ENCODE measurements around the gene ST3GAL4. TPM values are rescaled to one million over a fixed set of nuclear protein-coding genes. Genes with fewer than 3 reads are reported as not detected.
"Not testable (repeated sequence)": the region's sequence is repeated elsewhere in the genome, so short reads cannot be mapped to it uniquely, and the experiment has no call there.

ST3GAL4 gene
- total and polyA plus RNA-seq, 8 donors = 30.2 to 38.8 (median 34.6) TPM

GRCh38 chr11:126385991-126386728 is 30.7 kb downstream of the ST3GAL4 start:
- peak in 1 of 4 donors; percentile 46 for DNase-seq
- Histone ChIP-seq H3K27me3 (no peaks in the 10 kb centered on the region), H3K27ac (peak overlapping the region in 1 of 2 donors; percentile 80), H3K9me3 (no peaks in the 10 kb centered on the region), H3K36me3 (no peaks in the 10 kb centered on the region), H3K4me3 (no peak overlapping the region), H3K4me1 (peaks cover 0 to 32% of the 10 kb centered on the region in 2 donors)
- intact Hi-C loops (cut with DNase I) = no loop called here
- TF ChIP-seq CTCF (IDR thresholded peaks at IDR 0.05) = no peak
- no peak for ATAC-seq

- H3K9me3 ChIP-seq; H3K27me3 ChIP-seq; H3K36me3 ChIP-seq; H3K4me3 ChIP-seq; intact Hi-C loops (cut with DNase I): not testable (repeated sequence)
- DNase-seq = peak in 1 of 4 donors; percentile 53
- Histone ChIP-seq H3K4me1 (peaks cover 0 to 37% of the 10 kb centered on the region in 2 donors), H3K27ac (peak overlapping the region in 1 of 2 donors; percentile 80)
- ATAC-seq = peak; percentile 65
Observed at GRCh38 chr11:126386729-126387071, 31.2 kb downstream of the ST3GAL4 start.

GRCh38 chr11:126387857-126388256 is 32.4 kb downstream of the ST3GAL4 start:
- peak overlapping the region in 1 of 2 donors; percentile 80 for H3K27ac ChIP-seq
- DNase-seq = no peak
- no peak for TF ChIP-seq CTCF (IDR thresholded peaks at IDR 0.05)
- peaks cover 5 to 48% of the 10 kb centered on the region in 2 donors for H3K4me1 ChIP-seq
- intact Hi-C loops (cut with DNase I) = no loop called here
- no peaks in the 10 kb centered on the region for H3K36me3 ChIP-seq
- no peak for ATAC-seq
- no peak overlapping the region for H3K4me3 ChIP-seq
- H3K27me3 ChIP-seq = no peaks in the 10 kb centered on the region
- no peaks in the 10 kb centered on the region for H3K9me3 ChIP-seq

GRCh38 chr11:126390272-126390867 is 34.9 kb downstream of the ST3GAL4 start:
- Histone ChIP-seq H3K36me3 (no peaks in the 10 kb centered on the region), H3K27ac (no peak overlapping the region), H3K4me3 (no peak overlapping the region), H3K27me3 (no peaks in the 10 kb centered on the region), H3K4me1 (peaks cover 5 to 53% of the 10 kb centered on the region in 2 donors), H3K9me3 (no peaks in the 10 kb centered on the region)
- DNase-seq = no peak
- ATAC-seq = no peak
- no peak for TF ChIP-seq CTCF (IDR thresholded peaks at IDR 0.05)
- intact Hi-C loops (cut with DNase I) = no loop called here

- DNase-seq (peak in 1 of 4 donors; percentile 42), ATAC-seq (no peak)
- intact Hi-C loops (cut with DNase I) = no loop called here
- Histone ChIP-seq H3K4me3 (no peak overlapping the region), H3K36me3 (no peaks in the 10 kb centered on the region), H3K27ac (peak overlapping the region; percentile 41 to 44), H3K9me3 (no peaks in the 10 kb centered on the region), H3K27me3 (no peaks in the 10 kb centered on the region), H3K4me1 (peaks cover 5 to 47% of the 10 kb centered on the region in 2 donors)
- TF ChIP-seq CTCF (IDR thresholded peaks at IDR 0.05) = no peak
Observed at GRCh38 chr11:126391286-126391954, 35.9 kb downstream of the ST3GAL4 start.

Measured in left lung (tissue), 10 donors.